Ectodermal cell (in vitro differentiated cells): ENCODE results near the gene BRSK2.
"Not testable (repeated sequence)": the region's sequence is repeated elsewhere in the genome, so short reads cannot be mapped to it uniquely, and the experiment has no call there.

Experiments used
- H3K27ac ChIP-seq: 2 replicates; pipeline ENCODE4 v1.7.0; 2013; ENCODE audit warnings: mild to moderate bottlenecking, low read depth, low read length; ENCODE audit not compliant: insufficient read depth, poor library complexity, severe bottlenecking
- H3K27me3 ChIP-seq: 2 replicates; pipeline ENCODE4 v1.7.0; 2013; ENCODE audit warnings: mild to moderate bottlenecking, low read length; ENCODE audit not compliant: insufficient read depth, control insufficient read depth, poor library complexity, severe bottlenecking
- H3K36me3 ChIP-seq: one replicate; pipeline ENCODE4 v1.7.0; 2013; ENCODE audit warnings: low read length; ENCODE audit not compliant: control insufficient read depth, insufficient read depth
- H3K4me1 ChIP-seq: one replicate; pipeline ENCODE4 v1.7.0; 2013; ENCODE audit warnings: low read length; ENCODE audit not compliant: control insufficient read depth, insufficient read depth
- H3K4me3 ChIP-seq: 2 replicates; pipeline ENCODE4 v1.7.0; 2013; ENCODE audit warnings: low read depth, low read length, control low read depth; ENCODE audit not compliant: insufficient read depth
- H3K9me3 ChIP-seq: 2 replicates; pipeline ENCODE4 v1.7.0; 2013; ENCODE audit warnings: mild to moderate bottlenecking, low read length, moderate library complexity; ENCODE audit not compliant: control insufficient read depth
- WGBS, 2 experiments: methylation state at CpG; one replicate each; pipeline ENCODE4 v1.1.7; 2013; ENCODE audit warnings: missing lambda C conversion rate in 2 of 2; 5-methylcytosine and 5-hydroxymethylcytosine counted together

BRSK2 gene

DNA sequence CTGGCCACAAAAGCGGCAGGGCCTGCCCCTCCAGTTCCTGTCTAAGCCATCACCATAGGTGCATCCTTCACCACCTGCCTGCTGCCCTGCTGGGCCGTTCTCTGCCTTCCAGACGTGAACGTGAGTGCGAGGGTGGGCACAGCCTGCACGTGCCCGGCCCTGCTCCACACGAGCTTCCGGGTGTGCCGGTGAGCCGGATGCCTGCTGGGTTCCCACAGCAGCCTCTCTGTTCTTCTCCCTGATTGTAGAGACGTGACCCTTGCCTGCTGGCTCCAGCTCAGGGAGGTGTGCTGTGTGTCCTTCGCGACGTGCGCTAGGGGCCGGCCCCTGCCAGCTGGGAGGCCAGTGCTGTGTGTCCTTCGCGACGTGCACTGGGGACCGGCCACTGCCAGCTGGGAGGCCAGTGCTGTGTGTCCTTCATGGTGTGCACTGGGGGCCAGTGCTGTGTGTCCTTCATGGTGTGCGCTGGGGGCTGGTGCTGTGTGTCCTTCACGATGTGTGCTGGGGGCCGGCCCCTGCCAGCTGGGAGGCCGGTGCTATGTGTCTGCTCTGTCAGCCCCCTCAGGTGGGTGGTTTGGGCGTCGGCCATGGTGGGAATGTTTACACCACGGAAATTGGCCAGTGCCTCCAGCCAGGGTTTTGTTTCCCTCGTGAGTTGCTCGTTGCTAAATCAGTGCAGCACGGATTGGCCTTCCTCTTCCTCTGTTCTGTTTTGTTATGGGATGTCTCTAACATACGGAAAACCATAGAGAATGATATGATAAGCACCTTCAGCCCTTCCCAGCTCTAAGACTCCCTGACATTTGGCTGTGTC lies 35.4 kb upstream of the BRSK2 start:
- no peaks in the 10 kb centered on the region for H3K9me3 ChIP-seq
- WGBS, 2 experiments, result 91 to 92% methylated on average over 32 of the region's 32 CpGs

DNA sequence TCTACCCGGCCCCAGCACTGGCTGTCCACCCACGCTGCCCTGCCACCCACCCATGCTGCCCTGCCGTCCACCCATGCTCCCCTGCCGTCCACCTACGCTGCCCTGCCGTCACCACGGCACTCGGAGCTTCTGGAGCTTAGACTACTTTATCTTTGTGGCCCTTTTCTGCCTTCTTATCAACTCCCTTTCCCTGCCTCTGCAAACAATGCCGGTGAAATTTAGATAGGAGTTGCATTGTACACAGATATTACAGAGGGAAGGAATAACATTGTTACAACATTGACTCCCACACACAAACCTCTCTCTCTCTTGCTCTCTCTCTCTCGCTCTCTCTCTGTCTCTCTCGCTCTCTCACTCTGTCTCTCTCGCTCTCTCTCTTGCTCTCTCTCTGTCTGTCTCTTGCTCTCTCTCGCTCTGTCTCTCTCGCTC lies 33.7 kb upstream of the BRSK2 start:
- H3K4me1 ChIP-seq, result no peaks in the 10 kb centered on the region
- H3K27ac ChIP-seq, result no peak overlapping the region
- no peaks in the 10 kb centered on the region for H3K27me3 ChIP-seq
- H3K9me3 ChIP-seq, result no peaks in the 10 kb centered on the region
- H3K4me3 ChIP-seq, result no peak overlapping the region
- H3K36me3 ChIP-seq, result no peaks in the 10 kb centered on the region
- WGBS, 2 experiments, result 88 to 92% methylated on average over 14 of the region's 14 CpGs

More for the DNA sequence above, 35.4 kb upstream of the BRSK2 start:
- Histone ChIP-seq H3K4me3 (no peak overlapping the region), H3K27ac (no peak overlapping the region), H3K4me1 (peaks cover 14% of the 10 kb centered on the region), H3K36me3 (no peaks in the 10 kb centered on the region), H3K27me3 (no peaks in the 10 kb centered on the region)

DNA sequence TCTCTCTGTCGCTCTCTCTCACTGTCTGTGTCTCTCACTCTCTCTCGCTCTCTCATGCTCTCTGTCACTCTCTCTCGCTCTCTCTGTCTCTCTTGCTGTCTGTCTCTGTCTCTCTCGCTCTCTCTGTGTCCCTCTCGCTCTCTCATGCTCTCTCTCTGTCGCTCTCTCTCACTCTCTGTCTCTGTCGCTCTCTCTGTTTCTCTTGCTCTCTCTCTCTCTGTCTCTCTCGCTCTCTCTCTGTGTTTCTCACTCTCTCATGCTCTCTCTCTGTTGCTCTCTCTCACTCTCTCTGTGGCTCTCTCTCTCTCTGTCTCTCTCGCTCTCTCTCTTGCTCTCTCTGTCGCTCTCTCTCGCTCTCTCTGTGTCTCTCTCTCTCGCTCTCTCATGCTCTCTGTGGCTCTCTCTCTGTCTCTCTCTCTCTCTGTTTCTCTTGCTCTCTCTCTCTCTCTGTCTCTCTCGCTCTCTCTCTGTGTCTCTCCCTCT lies 33.2 kb upstream of the BRSK2 start:
- H3K27ac ChIP-seq, result no peak overlapping the region
- 87 to 88% methylated on average over 13 of the region's 13 CpGs for WGBS, 2 experiments
- no peaks in the 10 kb centered on the region for H3K4me1 ChIP-seq
- no peaks in the 10 kb centered on the region for H3K27me3 ChIP-seq
- H3K4me3 ChIP-seq, result no peak overlapping the region
- no peaks in the 10 kb centered on the region for H3K36me3 ChIP-seq
- no peaks in the 10 kb centered on the region for H3K9me3 ChIP-seq

DNA sequence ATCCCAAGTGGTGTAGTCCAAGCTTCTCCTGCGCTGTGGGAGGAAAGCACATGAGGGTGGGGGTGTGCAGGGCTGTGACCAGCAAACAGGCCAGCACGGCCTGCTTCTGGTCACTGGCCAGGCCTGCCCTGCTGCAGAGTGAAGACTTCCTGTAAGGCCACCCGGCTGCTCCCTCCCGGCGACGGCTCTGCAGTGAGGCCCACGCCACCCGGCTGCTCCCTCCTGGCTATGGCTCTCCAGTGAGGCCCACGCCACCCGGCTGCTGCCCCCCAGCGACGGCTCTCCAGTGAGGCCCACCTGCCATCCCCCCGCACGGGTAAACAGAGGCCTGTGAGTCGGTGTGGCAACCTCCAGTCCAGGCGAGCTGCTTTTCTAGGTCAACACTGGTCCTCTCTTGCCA lies 31.4 kb upstream of the BRSK2 start:
- no peaks in the 10 kb centered on the region for H3K36me3 ChIP-seq
- H3K27me3 ChIP-seq, result no peaks in the 10 kb centered on the region
- H3K9me3 ChIP-seq, result no peaks in the 10 kb centered on the region
- H3K4me3 ChIP-seq, result no peak overlapping the region
- H3K4me1 ChIP-seq, result no peaks in the 10 kb centered on the region
- 89% methylated on average over 16 of the region's 16 CpGs for WGBS, 2 experiments
- H3K27ac ChIP-seq, result no peak overlapping the region

DNA sequence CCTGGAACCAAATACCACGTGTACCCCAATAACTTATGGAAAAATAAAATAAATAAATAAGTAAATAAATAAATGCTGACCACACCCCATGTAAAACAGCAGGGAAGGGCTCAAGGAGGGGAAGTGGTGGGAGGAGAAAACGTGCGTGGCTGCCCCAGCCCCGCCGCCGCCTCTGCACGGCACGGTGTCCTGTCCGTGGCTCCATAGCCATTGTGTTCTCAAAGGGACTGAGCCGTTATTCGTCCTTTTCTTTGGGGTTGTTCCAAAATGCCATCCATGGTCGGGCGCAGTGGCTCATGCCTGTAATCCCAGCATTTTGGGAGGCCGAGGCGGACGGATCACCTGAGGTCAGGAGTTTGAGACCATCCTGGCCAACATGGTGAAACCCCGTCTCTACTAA lies 30.8 kb upstream of the BRSK2 start:
- not testable (repeated sequence) for H3K4me3 ChIP-seq, H3K27ac ChIP-seq, H3K4me1 ChIP-seq, H3K27me3 ChIP-seq, H3K9me3 ChIP-seq, H3K36me3 ChIP-seq
- 91 to 96% methylated on average over 16 of the region's 17 CpGs for WGBS, 2 experiments

DNA sequence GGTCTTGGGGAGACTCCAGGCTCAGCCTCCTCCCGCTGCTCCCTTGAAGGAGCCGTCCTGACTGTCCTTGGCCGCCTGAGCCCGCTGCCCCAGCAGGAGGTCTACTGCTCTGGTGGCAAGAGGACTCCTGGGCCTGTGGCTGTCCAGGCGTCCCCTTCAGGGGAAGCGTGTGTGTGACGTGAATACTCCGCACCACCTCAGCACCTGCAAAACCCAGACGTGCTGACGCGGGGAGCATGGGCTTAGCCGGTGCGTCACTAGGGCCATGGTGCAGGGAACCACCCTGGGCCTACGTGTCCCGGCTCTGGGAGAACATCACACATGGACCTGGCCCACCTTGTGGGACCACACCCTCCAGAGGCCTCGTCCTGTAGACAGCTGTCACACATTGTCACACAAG lies 30.2 kb upstream of the BRSK2 start:
- no peaks in the 10 kb centered on the region for H3K27me3 ChIP-seq
- WGBS, 2 experiments, result 93 to 95% methylated on average over 16 of the region's 16 CpGs

DNA sequence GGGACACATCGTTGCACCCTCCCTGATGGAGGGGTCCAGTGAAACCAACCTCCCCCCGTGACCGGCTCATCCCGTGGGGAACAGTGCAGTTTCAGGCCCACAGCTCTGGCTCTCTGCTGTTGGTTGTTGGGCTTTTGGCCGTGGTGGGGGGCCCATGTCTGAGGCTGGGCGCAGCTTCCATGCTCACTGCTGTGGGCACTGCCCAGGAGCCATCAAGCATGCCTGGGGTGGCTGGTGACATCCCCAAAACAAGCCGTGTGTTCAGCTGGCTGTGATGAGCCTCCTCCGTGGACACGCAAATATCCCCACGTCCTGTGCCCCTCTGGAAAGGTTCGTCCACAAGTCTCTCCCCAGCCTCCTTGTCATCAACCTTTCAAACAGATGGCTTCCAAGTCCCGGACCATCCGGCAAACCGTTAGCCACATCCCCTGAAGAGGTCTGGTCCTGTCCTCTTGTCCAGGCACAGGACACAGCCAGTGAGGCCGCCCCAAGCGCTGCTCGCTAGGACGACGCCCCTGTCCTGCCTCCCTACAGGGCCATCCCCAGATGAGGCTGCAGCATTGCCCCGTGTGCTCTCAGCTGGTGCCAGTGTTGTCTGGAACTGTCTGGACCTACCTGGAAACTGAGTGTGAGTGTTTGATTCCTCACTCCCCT lies 29.4 kb upstream of the BRSK2 start:
- Histone ChIP-seq H3K36me3 (no peaks in the 10 kb centered on the region), H3K9me3 (no peaks in the 10 kb centered on the region), H3K27me3 (no peaks in the 10 kb centered on the region), H3K4me3 (no peak overlapping the region), H3K4me1 (no peaks in the 10 kb centered on the region), H3K27ac (no peak overlapping the region)
- 91 to 92% methylated on average over 20 of the region's 20 CpGs for WGBS, 2 experiments

More for the DNA sequence above, 30.2 kb upstream of the BRSK2 start:
- Histone ChIP-seq H3K4me3 (no peak overlapping the region), H3K9me3 (no peaks in the 10 kb centered on the region), H3K27ac (no peak overlapping the region), H3K36me3 (no peaks in the 10 kb centered on the region), H3K4me1 (no peaks in the 10 kb centered on the region)

DNA sequence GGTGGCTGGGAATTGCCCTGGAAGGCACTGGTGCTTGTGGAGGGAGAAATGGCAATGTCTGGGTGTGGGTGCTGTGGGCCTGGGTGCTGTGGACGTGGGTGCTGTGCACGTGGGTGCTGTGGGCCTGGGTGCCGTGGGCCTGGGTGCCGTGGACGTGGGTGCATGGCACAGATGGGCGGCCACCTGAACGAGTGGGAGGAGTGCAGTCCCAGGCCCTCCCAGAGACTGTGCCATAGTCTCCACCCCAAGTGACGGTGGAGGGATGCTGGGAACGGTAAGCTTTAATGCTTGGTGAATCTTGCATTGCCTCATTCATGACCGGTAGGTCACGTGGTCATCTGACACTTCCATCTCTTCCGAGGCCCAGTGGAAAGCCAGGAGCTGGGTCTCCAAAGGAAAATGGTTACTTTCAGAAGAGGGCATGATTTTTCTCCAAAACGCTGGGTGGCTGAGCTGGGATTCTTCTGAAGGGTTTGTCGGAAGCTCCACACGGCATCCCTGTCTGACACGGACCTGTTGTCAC lies 28.8 kb upstream of the BRSK2 start:
- Histone ChIP-seq H3K36me3 (no peaks in the 10 kb centered on the region), H3K27ac (no peak overlapping the region), H3K4me1 (no peaks in the 10 kb centered on the region), H3K4me3 (no peak overlapping the region), H3K27me3 (no peaks in the 10 kb centered on the region), H3K9me3 (no peaks in the 10 kb centered on the region)
- WGBS, 2 experiments, result 89 to 90% methylated on average over 16 of the region's 16 CpGs

DNA sequence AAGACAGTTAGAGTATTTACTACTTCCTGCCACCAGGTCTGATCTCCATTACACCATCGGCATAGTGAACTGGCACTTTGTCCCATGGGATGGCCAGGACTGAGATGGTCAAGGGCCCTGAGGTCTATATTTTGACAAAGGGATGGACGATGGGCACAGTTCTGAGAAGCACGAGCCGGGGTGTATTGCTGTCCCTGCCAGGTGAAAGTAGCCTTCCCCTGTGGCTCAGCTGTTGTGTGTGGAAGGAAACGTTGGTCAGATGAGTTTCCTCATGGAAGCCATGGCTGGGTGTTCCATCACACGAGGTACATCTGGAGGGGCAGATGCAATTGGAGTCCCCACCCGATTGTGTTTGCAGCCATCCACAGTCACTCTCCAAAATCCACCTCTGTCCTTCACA lies 27.9 kb upstream of the BRSK2 start:
- Histone ChIP-seq H3K4me3 (no peak overlapping the region), H3K27me3 (no peaks in the 10 kb centered on the region), H3K36me3 (no peaks in the 10 kb centered on the region), H3K27ac (no peak overlapping the region), H3K4me1 (no peaks in the 10 kb centered on the region), H3K9me3 (no peaks in the 10 kb centered on the region)
- 84% methylated on average over 7 of the region's 7 CpGs for WGBS, 2 experiments

DNA sequence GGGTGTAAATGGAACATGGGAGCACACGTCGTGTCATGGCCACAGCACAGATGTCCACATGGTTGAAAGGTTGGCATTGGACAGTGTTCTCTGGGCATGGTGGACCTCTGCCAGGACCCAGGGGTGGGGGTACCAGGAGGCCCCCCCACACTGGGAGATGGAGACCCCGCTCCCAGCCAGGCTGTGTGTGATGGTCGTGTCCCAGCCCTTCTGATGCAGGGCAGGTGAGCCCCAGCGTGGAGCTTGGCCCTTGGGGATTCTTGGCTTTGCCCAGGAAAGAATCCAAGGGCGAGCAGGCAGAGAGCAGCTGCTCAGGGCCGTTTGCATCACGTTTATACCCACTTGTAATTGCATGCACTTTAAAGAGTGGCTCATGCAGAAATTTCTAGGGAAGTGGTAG lies 22.0 kb upstream of the BRSK2 start:
- no peaks in the 10 kb centered on the region for H3K9me3 ChIP-seq
- no peaks in the 10 kb centered on the region for H3K4me1 ChIP-seq
- 87 to 90% methylated on average over 8 of the region's 8 CpGs for WGBS, 2 experiments
- H3K4me3 ChIP-seq, result no peak overlapping the region
- H3K27me3 ChIP-seq, result no peaks in the 10 kb centered on the region
- H3K36me3 ChIP-seq, result no peaks in the 10 kb centered on the region
- no peak overlapping the region for H3K27ac ChIP-seq
